DMS 273 (cell line): ENCODE results near the gene MAML3.
A peak's percentile ranks its signal among the peaks of the same experiment; 100 is the strongest.

Experiments
- DNase-seq: peaks from one replicate; lab custom pipeline; 2025; ENCODE audit not compliant: unreplicated experiment; lab: John Stamatoyannopoulos, UW

MAML3 gene

DNA sequence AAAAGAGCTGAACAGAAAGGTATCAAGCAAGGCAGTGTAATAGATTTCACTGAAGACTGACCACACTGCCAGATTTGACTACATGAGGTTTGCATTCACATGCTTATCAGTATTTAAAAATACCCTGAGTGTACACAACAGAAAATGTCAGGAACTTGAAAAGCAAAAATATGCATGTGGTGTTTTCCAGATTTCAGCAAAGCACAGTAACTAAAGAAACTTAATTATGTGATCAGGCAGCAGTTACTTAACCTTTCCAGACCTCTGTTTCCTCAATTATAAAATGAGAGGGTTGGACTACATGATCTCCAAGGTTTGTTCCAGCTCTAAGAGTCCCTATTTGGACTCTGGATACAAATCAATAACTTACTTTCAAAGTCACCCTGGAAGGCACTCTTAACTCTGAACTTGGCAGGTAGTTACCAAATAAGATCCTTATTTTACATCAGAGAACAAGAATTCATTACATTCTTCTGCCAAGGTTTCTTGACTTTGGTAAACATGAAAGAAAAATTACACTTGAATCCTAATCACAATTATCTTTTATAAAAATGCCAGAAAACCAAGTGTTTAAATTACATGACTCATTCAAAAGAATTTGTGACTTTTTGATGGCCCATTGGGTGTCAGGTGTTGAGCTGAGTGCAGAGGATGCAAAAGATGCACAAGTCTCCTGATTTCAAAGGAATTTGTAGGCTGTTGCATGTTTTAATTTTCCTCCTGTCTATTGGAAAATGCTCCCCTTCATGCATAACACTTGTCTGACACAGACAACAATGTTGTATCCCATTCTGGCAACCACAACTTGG, 246.8 kb downstream of the MAML3 start:
- DNase-seq: no peak

DNA sequence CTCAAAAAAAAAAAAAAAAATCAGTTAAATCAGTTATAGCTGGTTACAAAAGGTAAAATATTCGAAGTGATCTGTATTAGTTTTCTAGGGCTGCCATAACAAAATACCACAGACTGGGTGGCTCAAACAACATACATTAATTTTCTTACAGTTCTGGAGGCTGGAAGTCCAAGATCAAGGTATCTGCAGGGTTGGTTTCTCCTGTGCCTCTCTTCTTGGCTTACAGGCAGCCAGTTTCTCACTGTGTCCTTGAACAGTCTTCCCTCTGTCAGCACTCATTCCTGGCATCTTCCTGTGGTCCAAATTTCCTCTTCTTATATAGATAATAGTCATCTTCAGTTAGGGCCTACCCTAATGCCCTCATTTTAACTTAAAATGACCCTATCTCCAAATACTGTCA, 248.5 kb downstream of the MAML3 start:
- no peak for DNase-seq

GRCh38 chr4:139904406-139904805, 249.6 kb downstream of the MAML3 start:
- DNase-seq: no peak

DNA sequence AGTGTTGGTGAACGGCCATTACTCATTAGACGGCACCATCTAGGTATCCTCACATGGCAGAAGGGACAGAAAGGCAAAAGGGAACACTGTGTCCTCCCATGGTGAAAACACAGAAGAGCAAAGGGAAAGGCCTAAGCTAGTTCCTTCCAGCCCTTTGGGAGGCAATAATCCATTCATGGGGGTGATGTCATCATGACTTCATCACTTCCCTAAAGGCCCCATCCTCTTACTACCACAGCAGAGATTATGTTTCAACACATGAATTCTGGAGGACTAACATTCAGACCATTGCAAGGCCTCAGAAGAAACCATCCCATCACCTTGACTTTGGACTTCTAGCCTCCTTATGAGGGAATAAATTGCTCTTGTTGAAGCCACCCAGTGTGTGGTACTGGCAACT, 250.1 kb downstream of the MAML3 start:
- no peak for DNase-seq

DNA sequence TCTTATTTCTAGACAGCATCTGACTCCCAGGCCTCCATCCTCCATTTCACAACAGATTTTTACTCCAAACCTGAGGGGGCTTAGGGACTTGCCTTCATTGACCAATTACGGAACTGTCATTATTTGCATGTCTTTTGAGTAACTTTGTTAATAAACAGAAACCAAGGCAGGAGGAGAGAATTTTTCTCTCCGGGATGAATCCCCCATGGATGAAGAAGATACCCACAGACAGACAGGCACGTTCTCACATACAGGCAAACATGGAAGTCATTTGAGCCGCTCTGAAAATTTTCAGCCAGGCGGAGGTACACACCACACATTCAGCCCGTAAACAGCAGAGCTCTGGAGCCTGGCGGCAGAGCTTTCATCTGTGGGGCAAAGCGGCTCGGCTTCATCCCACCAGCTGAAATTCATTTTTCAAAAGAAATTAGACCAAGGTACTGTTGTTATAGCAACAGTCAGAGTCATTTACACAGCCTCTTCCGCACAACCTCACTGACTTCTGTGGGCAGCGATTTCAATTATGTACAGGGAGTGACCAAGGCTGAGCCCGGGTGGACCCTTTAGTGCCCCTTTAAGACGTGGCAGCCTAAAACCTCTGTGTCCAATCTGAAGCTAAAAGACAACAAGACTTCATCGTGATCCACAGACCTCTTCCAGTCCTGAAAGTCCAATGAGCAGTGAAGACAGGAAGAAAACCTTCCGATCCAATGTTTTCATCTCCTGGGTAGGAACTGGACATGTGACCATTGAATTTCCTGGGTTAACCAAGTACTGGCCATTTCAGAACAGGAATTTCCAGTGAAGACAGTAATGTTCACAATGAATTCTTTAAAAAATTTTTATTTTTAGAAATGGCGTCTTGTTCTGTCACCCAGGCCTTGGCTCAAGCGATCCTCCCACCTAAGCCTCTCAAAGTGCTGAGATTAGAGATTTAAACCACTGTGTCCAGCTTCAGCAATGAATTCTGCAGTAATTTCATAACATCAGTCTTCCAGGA, 251.4 kb downstream of the MAML3 start:
- DNase-seq: peak; percentile 20

DNA sequence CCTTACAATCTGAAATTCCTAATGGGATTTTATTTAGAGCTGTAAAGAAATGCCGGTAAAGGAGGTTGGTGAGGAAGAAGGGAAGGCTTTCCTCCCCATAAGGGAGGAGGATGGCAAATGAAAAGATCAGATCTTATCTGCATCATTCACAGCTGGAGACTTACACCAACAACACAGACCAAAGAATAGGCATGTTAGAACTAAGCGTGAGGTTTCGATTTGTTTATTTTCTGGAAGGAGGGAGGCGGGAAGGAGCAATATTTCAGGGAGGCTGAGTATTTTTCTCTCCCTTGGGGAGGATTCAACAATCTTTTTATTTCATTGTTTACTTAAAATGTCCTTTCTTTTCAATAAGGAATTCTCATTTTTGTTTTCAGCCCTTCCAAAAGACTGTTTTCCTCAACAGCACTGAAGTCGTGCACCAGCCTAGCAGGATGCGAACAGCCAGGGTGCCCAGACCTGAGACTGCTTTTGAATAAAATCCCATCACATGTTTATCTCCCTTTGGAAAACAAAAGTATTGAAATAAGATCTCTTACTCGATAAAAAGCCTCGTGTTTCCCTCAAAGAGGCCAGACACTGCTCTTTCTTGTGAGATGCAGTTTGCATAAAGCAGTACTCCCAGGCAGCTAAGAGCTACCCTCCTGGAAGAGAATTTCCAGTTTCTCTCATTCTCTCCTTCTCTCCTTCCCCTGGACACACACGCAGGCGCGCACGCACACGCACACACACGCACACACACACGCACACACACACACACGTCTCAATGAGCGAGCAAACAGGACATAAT, 252.3 kb downstream of the MAML3 start:
- peak; percentile 47 for DNase-seq

GRCh38 chr4:139900964-139901376, 253.0 kb downstream of the MAML3 start:
- DNase-seq: no peak

- no peak for DNase-seq
Measured at GRCh38 chr4:139899346-139899745, 254.6 kb downstream of the MAML3 start.

GRCh38 chr4:139898293-139898692, 255.7 kb downstream of the MAML3 start:
- DNase-seq: no peak

DNA sequence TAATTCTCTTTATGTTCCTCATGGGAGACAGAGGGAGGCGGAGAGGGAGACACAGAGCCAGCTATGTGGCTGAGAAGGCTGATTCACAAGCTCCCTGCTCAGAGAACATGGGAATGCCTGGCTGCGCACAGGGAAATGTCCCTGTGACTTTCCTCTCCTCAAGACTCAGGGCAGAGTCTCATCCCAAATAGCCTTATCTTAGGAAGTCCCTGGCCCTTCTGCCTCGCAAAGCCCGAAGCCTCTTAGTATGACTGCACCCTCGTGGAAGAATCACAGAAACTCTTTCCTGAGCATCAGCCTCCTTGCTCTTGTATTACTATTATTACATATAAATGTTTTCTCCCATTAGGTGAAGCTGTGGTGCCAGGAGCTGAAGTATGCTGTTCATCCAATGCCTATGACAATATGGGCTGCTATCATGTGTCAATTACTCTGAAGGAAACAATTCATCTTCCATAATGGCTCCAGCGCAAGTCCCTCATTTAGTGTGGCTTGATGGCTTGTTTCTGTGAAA, 257.8 kb downstream of the MAML3 start:
- DNase-seq: no peak

- DNase-seq: no peak
Measured at GRCh38 chr4:139893801-139894200, 260.2 kb downstream of the MAML3 start.

DNA sequence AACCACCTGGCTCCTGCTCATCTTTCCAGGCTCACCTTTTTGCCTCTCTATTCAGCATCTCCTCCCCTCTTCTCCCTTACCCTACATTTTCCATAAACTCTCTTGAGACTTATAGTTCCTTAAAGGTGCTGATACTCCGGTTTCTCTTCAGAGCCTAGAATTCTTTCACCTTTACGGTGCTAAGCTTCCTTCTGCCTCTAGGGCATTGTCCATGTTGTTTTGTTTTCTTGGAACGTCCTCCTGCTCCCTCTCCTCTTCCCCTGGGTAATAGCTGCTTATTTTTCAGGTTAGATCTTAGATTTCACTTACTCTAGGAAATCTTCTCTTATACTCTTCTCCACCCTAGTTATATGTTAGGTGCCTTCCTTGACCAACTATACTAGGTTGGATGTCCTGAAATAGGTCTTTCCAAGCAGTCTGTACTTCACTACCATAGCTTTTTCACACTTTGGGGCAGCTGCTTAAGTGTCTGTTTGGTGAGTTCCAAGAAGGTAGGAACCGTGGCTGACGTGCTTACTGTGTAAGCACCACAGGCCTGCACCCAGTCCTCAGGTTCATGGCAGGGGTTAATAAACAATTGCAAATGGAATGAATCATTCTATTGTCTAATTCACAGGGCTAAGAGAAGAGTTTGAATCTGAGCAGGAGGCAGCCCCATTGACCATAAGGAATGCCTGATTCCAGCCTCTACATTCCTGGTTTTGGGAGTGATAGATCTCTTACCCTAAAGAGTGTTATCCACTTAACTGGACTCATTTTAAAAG, 260.8 kb downstream of the MAML3 start:
- DNase-seq: no peak

GRCh38 chr4:139890816-139891215, 263.2 kb downstream of the MAML3 start:
- no peak for DNase-seq

- no peak for DNase-seq
Measured at GRCh38 chr4:139889901-139890300, 264.1 kb downstream of the MAML3 start.

GRCh38 chr4:139889264-139889663, 264.7 kb downstream of the MAML3 start:
- DNase-seq: no peak

DNA sequence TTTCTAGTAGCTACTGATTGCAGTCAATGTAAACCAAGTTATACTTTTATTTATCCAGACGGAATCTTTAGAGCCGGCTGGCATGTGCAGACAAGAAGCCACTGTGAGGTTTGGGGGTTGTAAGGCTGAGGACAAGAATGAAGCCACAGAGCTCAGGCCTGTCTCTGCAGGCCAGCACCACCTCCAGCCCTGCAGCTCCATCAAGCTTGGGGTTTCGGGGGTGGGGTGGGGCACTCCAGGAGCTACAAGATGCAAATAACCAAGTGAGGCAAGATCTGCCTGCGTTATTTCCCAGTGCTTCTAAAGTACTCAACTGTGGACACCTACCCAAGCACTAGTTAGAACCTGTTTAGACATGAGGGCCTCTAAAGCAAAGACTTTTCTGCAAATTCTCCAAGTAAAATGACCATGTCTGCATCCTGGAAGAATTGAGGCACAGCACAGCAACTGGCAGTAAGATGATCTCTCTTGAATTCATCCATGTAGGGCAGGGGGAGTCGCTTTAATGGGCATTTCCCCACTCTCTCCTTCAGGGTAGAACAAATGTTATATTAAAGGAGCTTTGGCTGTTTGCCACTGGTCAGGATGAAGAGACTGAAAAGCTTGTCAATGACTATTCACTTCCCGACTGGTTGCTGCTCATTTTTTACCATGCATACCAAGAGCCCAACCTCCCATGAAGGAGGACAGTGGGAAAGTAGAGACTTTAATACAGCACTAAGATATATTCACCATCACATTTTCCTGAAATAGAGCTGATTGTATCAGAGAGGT, 265.8 kb downstream of the MAML3 start:
- DNase-seq: peak; percentile 25

DNA sequence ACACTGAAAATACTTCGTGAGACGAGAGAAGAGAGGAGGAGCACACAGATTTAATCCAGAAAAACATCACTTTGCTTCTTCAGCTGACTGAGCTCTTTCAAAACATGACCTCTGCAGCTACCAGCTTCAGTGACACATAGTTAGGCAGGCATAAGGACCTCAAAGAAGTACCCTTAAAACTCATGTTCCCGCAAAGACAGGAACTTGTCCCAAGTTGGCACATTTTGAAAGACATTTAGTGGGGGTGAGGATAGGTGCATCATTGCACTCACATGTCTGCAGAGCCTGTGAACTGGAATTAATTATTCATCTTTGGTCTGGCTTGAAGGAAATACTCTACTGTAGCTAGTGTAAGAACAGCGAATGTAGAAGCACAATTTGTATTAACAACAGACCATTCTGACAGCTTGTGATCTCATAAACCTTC, 266.6 kb downstream of the MAML3 start:
- DNase-seq: no peak

DNA sequence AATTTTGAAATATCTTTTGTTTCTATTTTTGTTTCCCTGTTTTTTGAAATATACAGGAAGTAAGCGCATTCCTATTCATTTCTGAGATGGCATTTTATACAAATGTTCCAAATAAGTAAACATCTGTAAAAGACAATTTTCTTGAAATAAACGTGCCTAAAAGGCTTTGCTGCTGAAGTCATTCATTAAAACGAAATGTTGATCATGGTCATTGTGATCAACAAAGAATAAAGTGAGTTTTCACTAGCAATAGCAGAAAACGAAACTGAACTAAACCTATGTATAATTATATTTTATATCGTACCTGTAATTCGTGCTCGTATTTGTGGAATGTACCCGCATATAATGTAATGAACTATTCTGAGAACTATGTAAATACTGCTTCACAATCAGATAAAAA, 267.2 kb downstream of the MAML3 start:
- no peak for DNase-seq

DNA sequence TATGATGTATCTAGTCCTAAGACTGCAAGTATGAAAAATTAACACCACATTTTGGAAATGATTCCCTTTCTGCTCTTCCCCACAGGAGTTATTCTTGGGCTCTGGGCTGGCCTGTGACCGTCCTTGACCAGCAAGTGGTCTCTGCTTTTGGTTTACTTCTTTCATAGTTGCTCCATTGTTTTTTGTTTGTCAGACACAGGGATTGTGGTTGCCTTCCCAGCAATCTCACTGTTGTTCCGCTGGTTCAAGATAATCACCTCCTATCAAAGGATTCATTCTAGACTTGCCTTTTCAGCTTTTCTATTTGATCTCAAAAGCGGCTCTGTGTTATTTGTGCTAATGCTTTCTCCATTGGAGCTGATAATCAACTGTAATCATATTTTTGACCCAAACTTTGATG, 269.5 kb downstream of the MAML3 start:
- no peak for DNase-seq
